HCT116 (cell line): ENCODE measurements around the gene MYO7A. TPM values are rescaled to one million over a fixed set of nuclear protein-coding genes. Genes with fewer than 3 reads are reported as not detected.

Experiments
- ATAC-seq: fragments of 200-7000 bp; cut with Tn5 transposase; 2 replicates; pipeline ENCODE4 v1.9.1; 2020; ENCODE audit warnings: mild to moderate bottlenecking, moderate library complexity
- BruUV-seq: library from RNA; stranded (reverse); fragments of 400-500 nt; replicated peaks from 2 replicates; lab custom pipeline; 2021; lab: Mats Ljungman, UMichigan
- CTCF ChIA-PET: fragments of 300-600 bp; sonication (Branson Sonifier 250); formaldehyde crosslinking; loops from one replicate; lab custom pipeline; 2021; ENCODE audit warnings: antibody characterized with exemption; lab: Charles Lee
- POLR2A ChIA-PET: fragments of 300-600, 350-600 bp; sonication (Branson Sonifier 250); formaldehyde crosslinking; loops from one replicate; lab custom pipeline; 2021; ENCODE audit warnings: antibody characterized with exemption; lab: Charles Lee
- RAD21 ChIA-PET, 2 experiments: fragments of 300-600 bp; sonication (Branson Sonifier 250); formaldehyde crosslinking; loops; one replicate each; lab custom pipeline; 2023; ENCODE audit warnings: low total read pairs in 2 of 2; ENCODE audit not compliant: uncharacterized antibody in 2 of 2, unreplicated experiment in 2 of 2, low non-redundant PET in 1 of 2; lab: Charles Lee
- DNase-seq: peaks from one replicate; pipeline ENCODE4 v3.0.0-alpha.2; 2010; ENCODE audit warnings: low read depth, low spot score
- H2AFZ ChIP-seq: fragments of 200-600 bp; shearing (Covaris generic), sonication (generic); 2 replicates; pipeline ENCODE4 v1.6.1; 2017; ENCODE audit warnings: low read depth, mixed run types, mixed read lengths, antibody characterized with exemption, low read length; ENCODE audit not compliant: poor library complexity, severe bottlenecking
- H3K27ac ChIP-seq: 2 replicates; pipeline ENCODE4 v1.5.1; 2012; ENCODE audit warnings: low read depth, low read length
- H3K27me3 ChIP-seq: fragments of 200-600 bp; sonication (generic); 2 replicates; pipeline ENCODE4 v1.6.1; 2016; ENCODE audit warnings: mixed run types, low read length, mixed read lengths; ENCODE audit not compliant: insufficient read depth
- H3K36me3 ChIP-seq, 2 experiments: fragments of 200-500 bp in 1 of 2; fragments of 200-600 bp in 1 of 2; sonication (Bioruptor generic) in 1 of 2; sonication (generic) in 1 of 2; 2 replicates each; pipeline versions ENCODE4 v1.5.1 to v1.6.1; 2014 to 2016; ENCODE audit warnings: low read length in 2 of 2, inconsistent platforms in 1 of 2, mixed read lengths in 1 of 2, mixed run types in 1 of 2; ENCODE audit not compliant: insufficient read depth in 2 of 2, control insufficient read depth in 1 of 2
- H3K4me1 ChIP-seq, 2 experiments: fragments of 200-600 bp in 1 of 2; sonication (generic) in 1 of 2; 2 replicates each; pipeline versions ENCODE4 v1.5.1 to v1.6.1; 2012 to 2017; ENCODE audit warnings: low read length in 2 of 2, inconsistent platforms in 1 of 2, mild to moderate bottlenecking in 1 of 2, mixed read lengths in 1 of 2, mixed run types in 1 of 2, moderate library complexity in 1 of 2; ENCODE audit not compliant: insufficient read depth in 2 of 2, control insufficient read depth in 1 of 2
- H3K4me2 ChIP-seq: fragments of 200-600 bp; sonication (generic); 2 replicates; pipeline ENCODE4 v1.6.1; 2017; ENCODE audit warnings: mixed run types, low read length, mixed read lengths
- H3K4me3 ChIP-seq, 2 experiments: fragments of 200-600 bp in 1 of 2; sonication (generic) in 1 of 2; replicated peaks in 1 of 2; 2 replicates each; pipeline ENCODE4 v1.5.1; 2011 to 2016; ENCODE audit warnings: low read length in 2 of 2, control low read depth in 1 of 2, low read depth in 1 of 2, mild to moderate bottlenecking in 1 of 2, mixed read lengths in 1 of 2, mixed run types in 1 of 2
- H3K79me2 ChIP-seq: fragments of 200-600 bp; sonication (generic); 2 replicates; pipeline ENCODE4 v1.6.1; 2017; ENCODE audit warnings: mild to moderate bottlenecking, mixed run types, low read length, moderate library complexity, mixed read lengths; ENCODE audit not compliant: insufficient read depth
- H3K9ac ChIP-seq: fragments of 200-600 bp; sonication (generic); 2 replicates; pipeline ENCODE4 v1.6.1; 2016; ENCODE audit warnings: low read length, mixed read lengths
- H3K9me2 ChIP-seq: fragments of 200-600 bp; sonication (generic), shearing (Covaris generic); 2 replicates; pipeline ENCODE4 v1.6.1; 2017; ENCODE audit warnings: mixed run types, mild to moderate bottlenecking, moderate library complexity; ENCODE audit not compliant: insufficient read depth
- H3K9me3 ChIP-seq, 2 experiments: fragments of 200-500 bp in 1 of 2; fragments of 200-600 bp in 1 of 2; sonication (Bioruptor generic) in 1 of 2; sonication (generic) in 1 of 2; 2 replicates each; pipeline ENCODE4 v1.6.1; 2014 to 2017; ENCODE audit warnings: low read length in 2 of 2, mixed read lengths in 2 of 2, inconsistent platforms in 1 of 2, low read depth in 1 of 2, mild to moderate bottlenecking in 1 of 2, mixed run types in 1 of 2, moderate library complexity in 1 of 2; ENCODE audit not compliant: control insufficient read depth in 1 of 2, insufficient read depth in 1 of 2
- H4K20me1 ChIP-seq: fragments of 200-600 bp; sonication (generic), shearing (Covaris generic); 2 replicates; pipeline ENCODE4 v1.6.1; 2017; ENCODE audit warnings: mixed run types, mild to moderate bottlenecking, moderate library complexity; ENCODE audit not compliant: insufficient read depth
- ATF3 ChIP-seq: IDR thresholded peaks from 2 replicates; pipeline ENCODE4 v1.6.1; 2012
- CBX3 ChIP-seq: IDR thresholded peaks from 2 replicates; pipeline ENCODE4 v1.6.1; 2012; ENCODE audit warnings: low read depth
- CEBPB ChIP-seq: IDR thresholded peaks from 2 replicates; pipeline ENCODE4 v1.6.1; 2012; ENCODE audit warnings: low read depth
- CTCF ChIP-seq, 3 experiments: fragments of 200-600 bp in 1 of 3; sonication (generic) in 1 of 3; IDR thresholded peaks in 2 of 3; conservative IDR thresholded peaks in 1 of 3; 2 replicates each; pipeline ENCODE4 v1.5.1; 2012 to 2017; ENCODE audit warnings: low read depth in 2 of 3, low read length in 2 of 3, antibody characterized with exemption in 1 of 3, borderline replicate concordance in 1 of 3, control low read depth in 1 of 3, mild to moderate bottlenecking in 1 of 3, mixed read lengths in 1 of 3, mixed run types in 1 of 3, moderate library complexity in 1 of 3; ENCODE audit not compliant: insufficient read depth in 1 of 3
- FOSL1 ChIP-seq: IDR thresholded peaks from 2 replicates; pipeline ENCODE4 v1.6.1; 2012; ENCODE audit warnings: low read depth
- POLR2A ChIP-seq: IDR thresholded peaks from 2 replicates; pipeline ENCODE4 v1.7.0; 2011; ENCODE audit warnings: borderline replicate concordance; ENCODE audit not compliant: insufficient read depth, insufficient read length; ENCODE audit errors: extremely low read depth
- RAD21 ChIP-seq: IDR thresholded peaks from 2 replicates; pipeline ENCODE4 v1.6.1; 2012; ENCODE audit warnings: low read depth, mild to moderate bottlenecking
- SP1 ChIP-seq: IDR thresholded peaks from 2 replicates; pipeline ENCODE4 v1.6.1; 2012; ENCODE audit warnings: low read depth
- SRF ChIP-seq: IDR thresholded peaks from 2 replicates; pipeline ENCODE4 v1.6.1; 2012; ENCODE audit warnings: low read depth
- YY1 ChIP-seq: IDR thresholded peaks from 2 replicates; pipeline ENCODE4 v1.6.1; 2011; ENCODE audit warnings: low read length, low read depth, moderate library complexity, mild to moderate bottlenecking; ENCODE audit not compliant: insufficient replicate concordance; ENCODE audit errors: extremely low read depth
- ZFX ChIP-seq: fragments of 450-650 bp; IDR thresholded peaks from 2 replicates; pipeline ENCODE4 v1.6.1; 2017
- ZNF274 ChIP-seq: fragments of 200-500 bp; sonication (Bioruptor generic); IDR thresholded peaks from 2 replicates; pipeline ENCODE4 v1.6.1; 2014; ENCODE audit warnings: mild to moderate bottlenecking, low read depth, low read length, inconsistent platforms
- intact Hi-C: fragments of 100-400 bp; cut with micrococcal nuclease; formaldehyde crosslinking; loops from 2 replicates; pipeline ENCODE4 v1.10.0; 2022
- total RNA-seq: library from RNA; stranded (reverse); gene quantifications from one replicate; pipeline ENCODE4 v1.2.1, GENCODE V29; 2021; ENCODE audit not compliant: unreplicated experiment

Gene MYO7A
- total RNA-seq, 1 experiment from 2014 or later, result 1.8 TPM

- TF ChIP-seq CEBPB (no peak), CTCF (IDR thresholded peaks at IDR 0.05 in 2 of 3, conservative IDR thresholded peaks at IDR 0.05 in 1 of 3; ENCODE audit: borderline replicate concordance in 1 of 3, insufficient read depth in 1 of 3, low read depth in 2 of 3, low read length in 2 of 3) (no peak), ZNF274 (no peak), RAD21 (no peak), FOSL1 (no peak), YY1 (no peak), ZFX (no peak), SP1 (no peak), CBX3 (no peak), ATF3 (no peak), SRF (no peak)
These were observed 71.2 kb downstream of the MYO7A start (continued) for GRCh38 chr11:77199137-77199745.

GRCh38 chr11:77200351-77201268 is 72.6 kb downstream of the MYO7A start:
- H3K27me3 ChIP-seq, result no peaks in the 10 kb centered on the region
- peaks cover 0 to 4% of the 10 kb centered on the region in 2 experiments; a peak in 1 of 4 replicates for H3K4me1 ChIP-seq
- H3K9ac ChIP-seq, result no peak overlapping the region
- DNase-seq (no peak), ATAC-seq (no peak)
- ChIA-PET CTCF (no interaction called here), POLR2A (no interaction called here), RAD21 (no interaction called here)
- no peak overlapping the region for H2AFZ ChIP-seq
- no peak for TF ChIP-seq POLR2A
- no peaks in the 10 kb centered on the region for H4K20me1 ChIP-seq
- intact Hi-C loops, result no loop called here
- H3K79me2 ChIP-seq, result no peaks in the 10 kb centered on the region
- H3K36me3 ChIP-seq, result no peaks in the 10 kb centered on the region
- H3K9me2 ChIP-seq, result no peaks in the 10 kb centered on the region
- H3K4me3 ChIP-seq, result no peak overlapping the region
- no peak overlapping the region for H3K27ac ChIP-seq
- no peak overlapping the region for H3K4me2 ChIP-seq
- no TSS peak for BruUV-seq
- no peaks in the 10 kb centered on the region for H3K9me3 ChIP-seq
